HG03139 (cell line): Measurements from ENCODE around the gene SPDYE3.
"Not testable (repeated sequence)": the region's sequence is repeated elsewhere in the genome, so short reads cannot be mapped to it uniquely, and the experiment has no call there.

Source experiments
- ATAC-seq: cut with Tn5 transposase; IDR thresholded peaks from one replicate; pipeline ENCODE4 v1.9.1; 2021; ENCODE audit not compliant: unreplicated experiment

The SPDYE3 gene

DNA sequence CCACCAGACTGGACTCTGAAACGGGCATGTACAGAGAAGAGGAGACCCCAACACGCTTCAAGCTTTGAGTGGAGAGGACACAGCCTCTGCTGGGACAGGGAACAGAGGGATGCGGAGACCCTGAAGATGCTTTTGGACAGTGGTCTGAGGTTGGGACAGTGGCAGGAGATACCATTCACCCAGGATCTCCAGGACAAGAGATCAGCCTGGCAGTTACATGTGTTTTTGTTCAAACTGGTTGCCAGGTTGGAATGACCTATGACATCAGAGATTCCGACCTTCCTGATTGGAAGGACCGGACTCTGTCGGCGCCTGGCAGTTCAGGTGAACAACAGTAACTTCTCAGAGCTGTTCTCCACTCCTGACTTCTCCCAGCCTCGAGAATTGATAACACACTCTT lies at the start of gene SPDYE3:
Gene SPDYE3, plus strand, starts transcription at position 301 of the 400 bp plus-strand sequence. CDS start 184 bp downstream, outside the sequence.
- ATAC-seq = not testable (repeated sequence)

GRCh38 chr7:100259984-100260383 lies 47.5 kb upstream of the SPDYE3 start:
- ATAC-seq = not testable (repeated sequence)

- ATAC-seq = not testable (repeated sequence)
Measured at GRCh38 chr7:100262896-100263295, 44.6 kb upstream of the SPDYE3 start.

GRCh38 chr7:100264223-100264622 lies 43.3 kb upstream of the SPDYE3 start:
- not testable (repeated sequence) for ATAC-seq

- not testable (repeated sequence) for ATAC-seq
Measured at GRCh38 chr7:100264669-100265165, 42.8 kb upstream of the SPDYE3 start.

DNA sequence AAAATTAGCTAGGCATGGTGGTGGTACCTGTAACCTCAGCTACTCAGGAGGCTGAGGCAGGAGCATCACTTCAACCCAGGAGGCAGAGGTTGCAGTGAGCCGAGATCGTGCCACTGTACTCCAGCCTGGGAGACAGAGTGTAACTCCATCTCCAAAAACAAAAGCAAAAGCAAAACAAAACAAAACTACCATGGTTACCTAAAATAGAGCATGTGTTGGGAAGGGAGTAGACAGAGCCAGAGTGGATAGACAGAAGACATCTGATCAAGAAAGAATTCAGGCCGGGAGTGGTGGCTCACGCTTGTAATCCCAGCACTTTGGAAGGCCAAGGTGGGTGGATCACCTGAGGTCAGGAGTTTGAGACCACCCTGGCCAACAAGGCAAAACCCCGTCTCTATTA lies 41.7 kb upstream of the SPDYE3 start:
- ATAC-seq = not testable (repeated sequence)

DNA sequence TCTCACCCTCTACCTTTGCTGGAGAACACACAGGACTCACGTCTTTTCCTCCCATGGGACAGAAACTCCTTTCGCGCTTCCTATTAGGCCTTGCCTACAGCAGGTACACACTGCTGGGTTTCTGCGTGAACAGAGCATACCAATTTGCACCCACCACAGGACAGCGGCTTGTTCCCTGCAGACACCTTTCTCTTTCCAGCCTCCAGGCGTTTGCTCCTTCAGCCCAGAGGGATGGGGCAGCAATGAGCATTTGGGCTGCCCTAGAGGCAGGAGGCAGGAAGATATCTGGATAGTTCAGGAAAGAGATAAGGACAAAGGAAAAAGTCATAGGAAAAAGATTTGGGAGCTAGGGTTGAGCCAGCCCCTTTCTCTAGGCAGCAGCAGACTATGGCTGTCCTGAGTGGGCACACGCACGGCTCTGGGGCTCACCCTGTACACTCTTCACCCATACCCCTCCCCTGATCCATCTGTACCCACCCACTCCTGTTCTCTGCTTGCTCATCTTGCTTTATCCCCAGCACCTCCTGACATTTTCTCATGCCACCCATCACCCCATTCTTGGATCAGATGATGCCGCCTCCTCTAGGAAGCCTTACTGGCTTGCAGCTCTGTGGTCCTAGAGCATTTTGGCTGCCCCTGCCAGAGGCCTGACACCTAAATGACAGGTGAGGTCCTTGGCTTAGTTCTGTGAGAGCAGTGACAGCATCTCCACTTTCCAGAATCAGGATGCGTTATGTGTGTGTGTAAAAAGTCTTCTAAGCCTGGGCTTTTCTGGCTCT lies 40.7 kb upstream of the SPDYE3 start:
- ATAC-seq = no peak

DNA sequence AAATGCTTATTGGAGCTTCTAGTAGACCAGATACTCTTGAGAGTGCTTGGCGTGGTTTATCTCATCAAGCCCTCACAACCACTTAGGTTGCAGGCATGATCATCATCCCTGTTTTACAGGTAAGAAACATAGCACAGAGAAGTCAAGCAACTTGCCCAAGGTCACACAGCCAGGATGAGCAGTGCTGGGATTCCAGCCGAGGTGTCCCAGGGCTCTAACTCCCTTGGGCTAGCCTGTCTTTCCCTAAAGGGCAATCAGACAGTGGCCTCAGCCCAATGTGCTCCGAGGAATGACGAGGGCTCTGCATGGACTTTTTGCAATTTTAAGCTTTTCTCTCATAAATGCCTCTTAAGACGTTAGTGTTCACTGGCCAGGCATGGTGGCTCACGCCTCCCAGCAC lies 39.9 kb upstream of the SPDYE3 start:
- ATAC-seq = no peak

DNA sequence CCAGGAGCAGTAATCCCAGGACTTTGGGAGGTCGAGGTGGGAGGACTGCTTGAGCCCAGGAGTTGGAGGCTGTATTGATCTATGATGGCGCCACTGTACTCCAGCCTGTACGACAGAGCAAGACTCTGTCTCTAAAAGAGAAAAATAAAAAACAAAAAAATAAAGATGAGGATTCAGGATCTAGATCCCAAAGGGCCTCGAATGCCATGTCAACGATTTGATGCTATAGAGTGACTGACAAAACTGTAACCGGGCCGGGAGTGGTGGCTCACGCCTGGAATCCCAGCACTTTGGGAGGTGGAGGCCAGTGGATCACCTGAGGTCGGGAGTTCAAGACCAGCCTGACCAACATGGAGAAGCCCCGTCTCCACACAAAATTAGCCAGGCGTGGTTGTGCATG lies 38.6 kb upstream of the SPDYE3 start:
- not testable (repeated sequence) for ATAC-seq

GRCh38 chr7:100269306-100270045 lies 38.0 kb upstream of the SPDYE3 start:
- not testable (repeated sequence) for ATAC-seq

DNA sequence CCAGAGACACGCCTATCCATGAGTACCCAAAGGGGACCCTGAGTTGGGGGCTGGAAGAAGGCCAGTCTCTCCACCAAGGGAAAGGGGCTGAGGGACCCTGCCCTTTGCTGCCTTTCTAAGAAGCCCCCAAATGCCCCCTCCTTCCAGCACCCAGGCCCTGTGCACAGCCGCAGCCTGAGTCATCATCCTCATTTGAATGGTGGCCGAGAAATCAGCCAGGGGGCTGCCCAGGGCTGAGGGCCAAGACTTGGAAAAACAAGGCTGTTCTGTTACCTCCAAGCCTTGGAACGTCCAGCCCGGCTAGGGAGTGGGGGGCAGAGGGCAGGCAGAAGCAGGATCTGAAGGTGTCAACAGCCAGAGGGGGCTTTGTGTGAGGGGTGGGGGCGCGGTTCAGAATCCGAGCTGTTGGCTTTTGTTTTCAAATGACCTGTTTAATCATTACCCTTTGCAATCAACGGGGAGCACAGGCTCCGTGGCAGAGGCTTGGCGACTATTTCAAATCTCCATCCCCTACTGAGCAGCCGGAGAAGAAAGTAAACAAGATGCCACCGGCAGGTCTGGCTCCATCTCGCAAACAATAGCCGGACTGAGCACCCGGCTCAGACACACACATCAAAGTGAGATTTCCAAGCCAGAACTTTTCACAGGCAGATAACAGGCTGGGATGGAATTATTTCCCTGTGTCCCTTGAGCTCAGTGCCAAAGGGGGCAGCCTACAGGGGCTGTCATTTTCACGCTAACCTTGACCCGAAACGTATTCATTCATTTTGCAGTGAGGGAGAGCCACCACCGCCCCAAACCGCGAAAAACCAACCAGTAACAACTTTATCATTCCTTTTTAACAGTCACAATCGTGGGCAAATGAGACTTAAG lies 37.2 kb upstream of the SPDYE3 start:
- not testable (repeated sequence) for ATAC-seq

- ATAC-seq = not testable (repeated sequence)
Measured at GRCh38 chr7:100270941-100271593, 36.4 kb upstream of the SPDYE3 start.

DNA sequence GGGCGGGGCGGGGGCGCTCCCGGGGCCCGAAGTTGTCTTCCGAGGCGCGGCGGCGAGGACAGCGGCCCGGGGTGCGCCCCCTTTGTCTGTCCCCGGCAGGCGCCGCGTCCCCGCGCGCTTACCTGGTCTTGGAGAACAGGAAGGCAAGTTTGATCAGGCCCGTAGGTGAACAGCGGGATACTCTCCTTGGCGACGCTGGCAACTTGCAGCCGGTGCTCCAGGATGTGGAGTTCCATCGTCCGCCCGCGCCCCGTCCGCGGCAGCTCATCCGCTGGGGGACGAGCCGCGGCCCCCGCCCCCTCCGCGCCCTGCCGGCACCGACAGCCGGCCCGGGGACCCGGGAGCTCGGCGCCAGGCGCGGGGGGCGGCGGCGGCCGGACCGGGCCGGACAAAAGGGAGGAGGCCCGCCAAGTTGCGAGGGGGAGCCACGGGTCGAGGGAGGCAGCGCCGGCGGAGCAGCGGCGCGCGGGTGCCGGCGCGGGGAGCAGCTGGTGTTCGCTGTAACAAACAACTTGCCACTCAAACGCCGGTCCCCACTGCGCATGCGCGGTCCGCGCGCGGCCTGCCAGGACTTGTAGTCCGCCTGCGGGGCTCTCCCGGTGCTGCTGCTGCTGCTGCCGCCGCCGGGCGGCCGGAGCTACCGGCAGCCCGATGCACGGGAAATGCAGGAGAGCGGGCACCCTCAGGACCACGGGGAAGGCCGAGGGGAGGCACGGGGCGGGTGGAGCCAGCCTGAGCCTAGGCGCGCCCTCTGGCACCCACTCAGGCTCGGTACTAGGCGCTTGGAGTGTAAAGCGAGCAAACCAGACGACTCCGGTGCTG lies 35.6 kb upstream of the SPDYE3 start:
- peak; percentile 84 for ATAC-seq

GRCh38 chr7:100272538-100272902 lies 35.0 kb upstream of the SPDYE3 start:
- ATAC-seq = not testable (repeated sequence)

DNA sequence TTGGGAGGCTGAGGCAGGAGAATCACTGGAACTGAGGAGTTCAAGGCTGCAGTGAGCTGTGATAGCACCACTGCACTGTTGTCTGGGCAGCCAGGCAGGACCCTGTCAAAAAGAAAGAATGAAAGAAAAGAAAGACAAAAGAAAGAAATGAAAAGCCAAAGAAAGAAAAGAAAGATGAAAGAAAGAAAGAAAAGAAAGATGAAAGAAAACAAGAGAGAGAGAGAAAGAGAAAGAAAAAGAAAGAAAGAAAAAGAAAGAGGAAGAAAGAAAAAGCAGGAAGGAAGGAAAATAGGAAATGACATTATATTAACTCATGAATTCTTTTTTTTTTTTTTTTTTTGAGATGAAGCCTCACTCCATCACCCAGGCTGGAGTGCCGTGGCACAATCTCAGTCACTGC lies 32.4 kb upstream of the SPDYE3 start:
- no peak for ATAC-seq

- ATAC-seq = not testable (repeated sequence)
Measured at GRCh38 chr7:100276126-100276525, 31.4 kb upstream of the SPDYE3 start.

DNA sequence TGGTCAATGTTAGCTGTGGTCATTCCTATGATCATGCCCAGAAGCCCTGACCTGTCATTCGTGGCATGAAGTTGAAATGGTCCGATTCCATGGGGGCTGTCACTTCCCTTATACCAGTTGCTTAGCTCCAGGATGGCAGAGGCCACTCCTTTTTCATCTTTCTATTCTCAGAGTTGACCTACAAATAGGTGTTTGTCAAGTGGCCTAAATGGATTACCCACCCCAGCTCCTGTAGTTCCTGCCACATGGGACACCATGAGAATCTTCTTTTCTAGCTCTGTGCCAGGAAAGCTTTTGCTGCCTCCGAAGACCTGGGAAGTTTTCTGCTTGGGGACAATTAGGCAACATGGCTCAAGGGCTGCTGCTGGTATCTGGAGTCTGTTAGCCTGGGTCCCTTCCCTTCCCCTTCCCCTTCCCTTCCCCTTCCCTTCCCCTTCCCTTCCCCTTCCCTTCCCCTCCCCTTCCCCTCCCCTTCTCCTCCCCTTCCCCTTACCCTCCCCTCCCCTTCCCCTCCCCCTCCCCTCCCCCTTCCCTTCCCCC lies 25.4 kb upstream of the SPDYE3 start:
- not testable (repeated sequence) for ATAC-seq

DNA sequence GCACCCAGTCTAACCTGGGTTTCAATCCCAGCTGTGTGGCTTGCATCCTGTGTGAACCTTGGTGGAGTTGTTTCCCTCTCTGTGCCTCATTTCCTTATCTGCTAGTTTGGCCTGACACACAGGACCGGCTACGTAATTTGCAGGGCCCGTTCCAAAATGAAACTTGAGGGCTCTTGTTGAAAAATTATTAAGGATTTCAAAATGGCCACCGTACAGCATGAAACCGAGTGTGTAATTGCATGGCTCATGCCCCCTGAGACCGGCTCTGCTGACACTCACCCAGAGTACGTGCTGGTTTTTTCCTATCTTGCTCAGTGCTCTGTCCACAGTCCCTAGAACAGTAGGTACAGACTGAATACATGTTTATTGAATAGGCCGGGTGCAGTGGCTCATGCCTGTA lies 24.4 kb upstream of the SPDYE3 start:
- not testable (repeated sequence) for ATAC-seq
